Astrocyte (in vitro differentiated cells and primary cell): Measurements from ENCODE around the gene FAF2.

Experiments
- EZH2 ChIP-seq: IDR thresholded peaks from 2 replicates; pipeline ENCODE4 v1.6.1; 2012; ENCODE audit warnings: mild to moderate bottlenecking, low read length, inconsistent platforms; ENCODE audit not compliant: insufficient read depth
- TF ChIP-seq, protein P1 (sequence below): IDR thresholded peaks from 2 replicates; pipeline ENCODE4 v1.5.1; 2011; ENCODE audit warnings: low read depth, mild to moderate bottlenecking, inconsistent platforms, low read length, moderate library complexity; ENCODE audit not compliant: insufficient read depth

DNA sequence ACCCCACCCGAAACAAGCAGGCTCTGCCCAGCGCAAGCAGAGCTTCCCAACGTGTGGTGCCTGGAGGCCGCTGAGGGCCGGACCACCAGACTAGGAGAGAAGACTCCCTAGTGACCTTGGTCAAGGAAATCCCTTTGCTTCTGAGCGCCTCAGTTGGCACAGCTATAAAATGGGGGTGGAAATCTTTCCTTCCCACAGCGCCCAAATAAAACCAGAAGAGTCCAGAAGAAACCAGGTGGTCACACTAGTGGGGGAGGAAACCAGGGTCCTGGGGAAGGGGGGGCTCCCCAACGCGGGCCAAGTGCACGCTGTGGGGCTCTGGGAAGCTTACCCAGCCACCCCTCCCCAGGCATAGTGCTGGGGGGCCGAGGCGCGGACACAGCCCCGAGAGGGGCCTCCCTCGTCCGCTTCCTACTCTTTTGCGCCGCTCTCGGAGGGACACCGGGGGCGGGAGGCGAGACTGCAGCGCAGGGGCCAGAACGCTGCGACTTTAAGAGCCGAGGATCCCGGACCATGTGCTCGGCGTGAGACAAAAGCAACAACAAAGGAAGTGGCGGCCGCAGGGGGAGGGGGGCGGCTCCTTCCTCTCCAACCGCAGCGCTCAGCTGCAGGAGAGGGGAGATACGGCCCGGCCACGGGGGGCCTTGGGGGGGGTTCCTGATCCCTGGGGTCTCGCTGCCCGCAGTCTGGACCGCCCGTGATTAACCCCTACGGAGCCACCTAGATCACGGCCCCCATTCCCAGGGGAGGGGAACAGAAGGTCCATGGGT lies 88.1 kb downstream of the FAF2 start:
- TF ChIP-seq, protein P1, sequence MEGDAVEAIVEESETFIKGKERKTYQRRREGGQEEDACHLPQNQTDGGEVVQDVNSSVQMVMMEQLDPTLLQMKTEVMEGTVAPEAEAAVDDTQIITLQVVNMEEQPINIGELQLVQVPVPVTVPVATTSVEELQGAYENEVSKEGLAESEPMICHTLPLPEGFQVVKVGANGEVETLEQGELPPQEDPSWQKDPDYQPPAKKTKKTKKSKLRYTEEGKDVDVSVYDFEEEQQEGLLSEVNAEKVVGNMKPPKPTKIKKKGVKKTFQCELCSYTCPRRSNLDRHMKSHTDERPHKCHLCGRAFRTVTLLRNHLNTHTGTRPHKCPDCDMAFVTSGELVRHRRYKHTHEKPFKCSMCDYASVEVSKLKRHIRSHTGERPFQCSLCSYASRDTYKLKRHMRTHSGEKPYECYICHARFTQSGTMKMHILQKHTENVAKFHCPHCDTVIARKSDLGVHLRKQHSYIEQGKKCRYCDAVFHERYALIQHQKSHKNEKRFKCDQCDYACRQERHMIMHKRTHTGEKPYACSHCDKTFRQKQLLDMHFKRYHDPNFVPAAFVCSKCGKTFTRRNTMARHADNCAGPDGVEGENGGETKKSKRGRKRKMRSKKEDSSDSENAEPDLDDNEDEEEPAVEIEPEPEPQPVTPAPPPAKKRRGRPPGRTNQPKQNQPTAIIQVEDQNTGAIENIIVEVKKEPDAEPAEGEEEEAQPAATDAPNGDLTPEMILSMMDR = no peak
- no peak for TF ChIP-seq EZH2
